ENCODE data around the gene MYLK.

Gene MYLK

DNA sequence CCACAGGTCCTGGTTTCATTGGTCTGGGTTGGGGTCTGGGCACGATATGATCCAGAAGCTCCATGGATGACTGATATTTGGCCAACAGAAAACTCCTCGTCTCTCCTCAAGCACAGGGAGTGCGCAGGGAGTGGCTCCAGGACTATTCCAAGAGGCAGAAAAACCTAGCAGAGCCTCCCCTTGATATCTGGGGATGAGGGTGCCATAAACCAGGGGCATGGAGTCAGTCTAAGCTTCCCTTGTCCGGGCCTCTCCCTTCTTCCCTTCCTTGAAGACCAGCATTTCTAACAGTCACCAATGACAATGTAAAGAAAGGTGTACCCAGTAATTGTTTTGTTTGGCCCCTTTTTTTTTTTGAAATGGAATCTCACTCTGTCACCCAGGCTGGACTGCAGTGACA lies 199.9 kb downstream of the MYLK start:
- in situ Hi-C loops (cut with MboI; ENCODE audit: low sequenced_read_pairs): no loop called here

GRCh38 chr3:123683505-123684154 lies 200.5 kb downstream of the MYLK start:
- in situ Hi-C loops (cut with MboI; ENCODE audit: low sequenced_read_pairs): no loop called here

DNA sequence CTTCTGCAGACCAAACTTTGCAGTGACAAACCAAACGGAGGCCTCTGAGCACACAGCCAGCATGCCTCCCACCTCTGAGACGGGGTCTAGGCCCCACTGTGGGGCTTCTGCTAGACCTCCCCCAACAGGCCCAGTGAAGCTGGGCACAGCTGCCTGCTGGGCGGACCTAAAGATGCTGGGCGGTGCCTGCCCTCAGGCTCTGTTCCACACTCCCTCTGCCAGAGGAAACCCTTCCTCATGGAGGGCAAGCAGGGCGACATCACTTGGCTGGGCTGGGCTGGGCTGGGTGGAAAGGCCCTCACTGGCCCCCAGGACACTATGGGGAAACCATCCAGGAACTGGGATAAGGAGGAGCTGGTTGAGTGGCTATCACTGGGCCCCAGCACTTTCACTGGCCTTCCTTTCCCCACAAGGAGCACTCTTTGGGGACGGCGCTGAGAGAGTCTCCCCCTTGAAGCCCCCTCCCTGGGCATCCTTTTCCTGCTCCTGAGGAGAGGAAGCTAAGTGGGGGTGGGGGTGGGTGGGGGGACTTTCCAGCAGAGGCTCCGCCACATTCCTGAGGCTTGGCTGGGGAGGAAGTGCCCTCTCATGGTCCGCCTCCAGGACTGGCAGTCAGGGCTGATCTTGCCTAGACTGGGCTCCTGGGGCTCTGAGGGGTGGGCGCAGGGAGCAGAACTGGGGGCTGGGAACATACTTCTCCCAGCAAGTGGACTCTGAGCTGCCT lies 201.2 kb downstream of the MYLK start:
- in situ Hi-C loops (cut with MboI; ENCODE audit: low sequenced_read_pairs): no loop called here

DNA sequence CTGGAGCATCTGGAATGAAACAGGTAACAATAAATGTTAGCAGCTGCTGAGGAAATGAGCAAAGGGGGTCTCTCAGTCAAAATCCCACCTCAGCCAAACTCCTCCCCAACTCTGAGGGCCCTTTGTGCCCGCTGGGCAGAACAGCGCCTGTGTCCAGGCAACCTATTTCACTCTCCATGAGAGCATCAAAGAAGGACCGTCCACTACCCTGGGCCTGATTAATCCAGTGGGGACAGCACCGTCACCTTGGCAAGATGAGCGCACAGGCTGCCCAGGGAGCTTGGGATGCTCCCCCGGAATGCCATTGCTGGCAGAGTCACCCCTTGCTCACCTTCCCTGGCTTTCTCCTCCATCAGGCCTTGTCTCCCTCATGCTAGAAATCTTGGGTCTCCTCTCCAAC lies 201.8 kb downstream of the MYLK start:
- in situ Hi-C loops (cut with MboI; ENCODE audit: low sequenced_read_pairs): no loop called here

GRCh38 chr3:123679712-123680386 lies 204.3 kb downstream of the MYLK start:
- in situ Hi-C loops (cut with MboI; ENCODE audit: low sequenced_read_pairs): no loop called here

- in situ Hi-C loops (cut with MboI; ENCODE audit: low sequenced_read_pairs): no loop called here
These were observed 206.0 kb downstream of the MYLK start for GRCh38 chr3:123678108-123678511.

DNA sequence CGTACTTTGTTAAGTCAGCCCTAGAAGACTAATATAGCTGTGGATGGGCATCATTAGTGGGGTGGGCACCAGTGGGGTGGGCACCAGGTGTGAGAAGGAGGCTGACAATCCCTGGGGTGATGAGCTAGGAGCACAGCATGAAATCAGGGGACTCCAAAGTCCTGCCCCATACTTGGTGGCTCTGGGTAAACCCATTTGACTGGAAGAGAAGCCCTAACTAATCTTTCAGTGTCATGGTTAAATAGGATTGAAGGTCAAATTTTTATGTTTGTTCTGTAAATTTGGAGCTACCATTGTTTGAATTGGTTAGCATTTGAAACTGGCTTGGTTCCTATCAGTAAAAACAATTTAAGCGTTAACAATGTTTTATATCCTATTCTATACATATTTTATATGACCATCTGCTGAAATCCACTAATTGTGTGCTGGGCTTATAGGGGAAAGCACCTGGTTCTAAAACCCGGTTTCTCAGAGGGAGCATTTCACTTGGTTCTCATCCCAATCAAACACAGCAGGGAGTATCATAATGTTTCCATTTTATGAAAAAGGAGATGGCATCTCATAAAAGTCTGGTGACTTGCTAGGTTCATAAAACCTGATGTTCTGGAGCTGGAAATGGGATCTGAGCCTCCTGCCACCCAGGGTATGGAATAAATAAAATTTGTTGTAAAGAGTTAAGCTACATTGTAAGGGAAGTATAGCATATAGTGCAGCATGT lies 211.5 kb downstream of the MYLK start:
- in situ Hi-C loops (cut with MboI; ENCODE audit: low sequenced_read_pairs): loop anchor here (25.0 kb wide), 1 partner anchor 415 kb away; no protein-coding TSS in a partner anchor

- in situ Hi-C loops (cut with MboI; ENCODE audit: low sequenced_read_pairs): loop anchor here (25.0 kb wide), 1 partner anchor 417 kb away; no protein-coding TSS in a partner anchor
These were observed 213.4 kb downstream of the MYLK start for GRCh38 chr3:123670743-123671142.

- in situ Hi-C loops (cut with MboI; ENCODE audit: low sequenced_read_pairs): loop anchor here (25.0 kb wide), 1 partner anchor 418 kb away; no protein-coding TSS in a partner anchor
These were observed 215.2 kb downstream of the MYLK start for GRCh38 chr3:123668906-123669305.

DNA sequence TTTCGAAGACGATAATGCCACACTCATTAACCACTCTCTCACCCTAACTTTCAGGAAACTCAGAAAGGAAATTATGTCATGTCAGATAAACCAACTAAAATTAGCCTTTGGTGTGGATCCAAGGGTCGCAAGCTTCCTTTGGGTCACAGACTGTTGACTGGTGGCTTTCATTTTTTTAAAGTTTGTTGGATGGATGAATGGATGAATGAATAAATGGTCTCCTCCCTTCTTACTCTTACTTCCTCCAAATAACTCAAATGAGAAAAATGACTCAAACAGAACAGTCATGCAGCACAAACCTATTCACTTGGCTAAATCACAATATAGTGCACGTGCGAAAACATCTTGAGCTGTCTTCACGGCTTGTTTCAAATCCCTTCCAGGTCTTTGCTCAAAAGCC lies 216.3 kb downstream of the MYLK start:
- in situ Hi-C loops (cut with MboI; ENCODE audit: low sequenced_read_pairs): loop anchor here (25.0 kb wide), 1 partner anchor 420 kb away; no protein-coding TSS in a partner anchor

- in situ Hi-C loops (cut with MboI; ENCODE audit: low sequenced_read_pairs): loop anchor here (25.0 kb wide), 1 partner anchor 423 kb away; no protein-coding TSS in a partner anchor
These were observed 219.4 kb downstream of the MYLK start for GRCh38 chr3:123664753-123665152.

DNA sequence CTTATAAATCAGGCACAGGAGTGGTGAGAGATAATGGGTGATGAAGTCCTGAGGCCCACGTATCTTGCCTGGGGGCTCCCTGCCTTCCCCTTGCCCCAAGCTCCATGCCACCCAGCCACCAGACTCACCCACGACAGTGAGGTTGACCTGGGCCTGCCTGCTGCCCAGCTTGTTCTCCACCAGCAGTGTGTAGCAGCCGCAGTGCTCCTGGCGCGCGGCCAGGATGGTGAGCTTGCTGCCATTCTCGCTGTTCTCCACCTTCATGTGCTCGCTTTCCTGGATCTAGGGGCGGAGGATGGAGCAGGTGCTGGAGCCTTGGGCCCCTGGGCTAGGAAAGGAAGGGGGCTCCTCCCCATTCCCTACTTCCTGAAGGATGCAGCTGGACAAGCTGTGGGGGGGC lies 220.2 kb downstream of the MYLK start:
- in situ Hi-C loops (cut with MboI; ENCODE audit: low sequenced_read_pairs): loop anchor here (25.0 kb wide), 1 partner anchor 423 kb away; no protein-coding TSS in a partner anchor

DNA sequence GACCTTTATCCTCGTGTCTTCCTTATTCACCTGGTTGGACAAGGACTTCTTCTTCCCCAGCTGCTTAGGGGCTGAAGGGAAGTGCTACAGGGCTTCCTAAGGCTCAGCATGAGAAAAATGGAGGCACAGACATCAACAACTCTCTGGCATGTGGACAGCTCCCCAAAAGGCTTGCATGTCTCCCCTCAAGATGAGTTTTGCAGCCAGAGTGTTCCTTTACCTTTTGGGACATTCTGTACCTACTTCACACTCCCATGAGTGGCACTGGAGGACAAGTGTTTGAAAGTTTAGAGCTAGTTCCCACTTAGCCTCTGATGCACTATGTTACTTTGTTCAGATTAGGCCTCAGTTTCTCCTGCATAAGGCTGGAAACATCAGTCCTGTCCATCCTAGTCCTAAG lies 222.2 kb downstream of the MYLK start:
- in situ Hi-C loops (cut with MboI; ENCODE audit: low sequenced_read_pairs): loop anchor here (25.0 kb wide), 1 partner anchor 425 kb away; no protein-coding TSS in a partner anchor

DNA sequence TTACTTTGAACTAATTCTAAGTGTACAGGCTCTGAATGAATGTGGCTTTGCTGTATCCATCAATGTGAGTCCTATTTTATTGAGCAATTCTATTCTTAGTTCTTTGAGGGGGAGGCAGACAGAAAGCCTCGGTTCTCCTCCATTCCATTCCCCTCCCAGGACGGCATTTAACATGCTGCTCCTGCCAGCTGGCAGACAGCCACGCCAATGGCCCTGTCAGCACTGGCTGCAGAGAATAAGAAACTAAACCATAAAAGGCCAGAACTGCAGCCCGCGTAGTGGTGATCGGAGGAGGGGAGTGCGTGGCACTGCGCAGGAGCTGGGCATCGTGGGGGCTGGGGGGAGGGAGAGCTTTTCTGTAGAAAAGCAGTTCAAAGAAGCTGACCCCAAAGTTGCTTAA lies 223.2 kb downstream of the MYLK start:
- in situ Hi-C loops (cut with MboI; ENCODE audit: low sequenced_read_pairs): loop anchor here (25.0 kb wide), 1 partner anchor 426 kb away; no protein-coding TSS in a partner anchor

DNA sequence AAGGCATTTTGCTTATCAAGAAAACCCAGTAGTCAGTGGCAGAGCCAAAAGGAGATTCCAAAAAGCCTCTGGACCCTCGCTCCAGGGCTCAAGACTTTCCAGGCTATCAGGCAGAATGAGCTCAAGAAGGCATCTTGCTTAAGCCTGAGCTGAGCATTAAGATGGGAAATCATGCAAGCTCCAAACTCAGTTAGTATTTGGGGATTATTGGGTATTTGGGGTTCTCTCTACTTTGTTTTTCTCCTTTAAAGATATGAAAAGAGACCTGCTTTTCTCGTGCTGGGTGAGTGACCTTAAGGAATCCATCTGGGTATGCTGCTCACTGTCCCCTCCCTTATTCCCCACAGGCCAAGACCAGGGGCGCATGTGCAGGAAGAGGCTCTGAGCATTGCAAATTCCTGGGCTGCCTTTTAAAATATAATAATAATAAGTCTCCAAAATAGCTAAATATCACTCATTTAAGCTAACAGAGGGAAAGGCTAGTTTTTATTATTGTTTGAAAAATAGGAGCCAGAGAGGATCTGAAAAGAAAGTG lies 223.9 kb downstream of the MYLK start:
- in situ Hi-C loops (cut with MboI; ENCODE audit: low sequenced_read_pairs): loop anchor here (25.0 kb wide), 1 partner anchor 427 kb away; no protein-coding TSS in a partner anchor

- in situ Hi-C loops (cut with MboI; ENCODE audit: low sequenced_read_pairs): loop anchor here (25.0 kb wide), 1 partner anchor 428 kb away; no protein-coding TSS in a partner anchor
These were observed 225.3 kb downstream of the MYLK start for GRCh38 chr3:123658852-123659206.

DNA sequence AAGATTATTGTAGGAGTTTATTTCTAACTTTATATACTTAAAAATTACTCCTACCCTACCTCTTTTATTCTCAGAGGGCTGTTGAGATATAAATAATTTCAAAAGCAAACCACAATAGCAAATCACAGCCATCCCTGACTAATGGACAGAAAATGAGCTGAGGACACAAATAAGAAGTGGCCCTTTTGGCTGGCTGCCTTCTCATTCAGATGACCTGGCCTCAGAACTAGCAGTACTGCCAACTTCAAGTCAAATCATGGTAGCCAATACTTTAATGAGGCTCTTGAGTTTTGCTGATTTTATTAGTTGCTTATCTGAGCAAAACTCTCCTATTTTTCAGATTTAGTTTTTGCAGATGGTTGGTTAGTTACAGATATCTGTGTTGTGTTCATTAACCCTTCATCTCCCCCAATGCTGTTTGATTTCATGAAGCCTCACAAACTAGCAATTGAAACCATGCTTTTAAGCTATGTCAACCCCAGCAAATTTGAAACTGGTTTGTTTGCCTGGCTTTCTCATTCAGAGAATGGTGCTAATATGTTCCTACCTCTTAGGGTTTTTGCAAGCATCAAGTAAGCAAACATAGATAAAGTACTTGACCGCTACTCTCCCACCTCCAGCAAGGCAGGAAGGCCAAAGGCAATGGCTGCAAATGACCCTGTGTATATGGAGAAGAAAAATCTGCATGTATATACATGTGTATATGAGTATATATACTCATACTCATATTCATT lies 225.8 kb downstream of the MYLK start:
- in situ Hi-C loops (cut with MboI; ENCODE audit: low sequenced_read_pairs): loop anchor here (25.0 kb wide), 1 partner anchor 429 kb away; no protein-coding TSS in a partner anchor

DNA sequence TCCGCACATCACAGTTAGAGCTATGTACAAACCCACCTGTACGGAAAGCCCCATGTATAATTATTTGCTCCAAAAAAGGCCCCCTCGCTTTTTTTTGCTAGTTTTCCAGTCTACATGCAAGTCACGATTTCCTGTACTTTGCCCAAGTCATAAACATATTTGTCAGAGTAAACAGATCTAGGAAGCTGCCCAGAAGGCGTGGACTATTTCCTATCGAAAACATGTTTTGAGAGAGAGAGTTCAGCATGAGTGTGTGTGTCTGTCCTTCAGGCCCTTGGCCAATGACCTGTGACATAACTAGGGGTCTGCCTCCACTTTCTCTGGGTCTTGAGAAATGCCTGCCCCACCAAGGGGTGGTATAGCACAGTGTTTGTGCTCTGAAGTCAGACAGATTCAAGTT lies 226.6 kb downstream of the MYLK start:
- in situ Hi-C loops (cut with MboI; ENCODE audit: low sequenced_read_pairs): loop anchor here (25.0 kb wide), 1 partner anchor 430 kb away; no protein-coding TSS in a partner anchor

GRCh38 chr3:123657111-123657510 lies 227.0 kb downstream of the MYLK start:
- in situ Hi-C loops (cut with MboI; ENCODE audit: low sequenced_read_pairs): loop anchor here (25.0 kb wide), 1 partner anchor 430 kb away; no protein-coding TSS in a partner anchor

Measured in HL-60/S4 (cell line).